Smooth muscle cell (in vitro differentiated cells): ENCODE measurements around the gene CHI3L2. TPM values are rescaled to one million over a fixed set of nuclear protein-coding genes. Genes with fewer than 3 reads are reported as not detected.

Source experiments
- DNase-seq: peaks from one replicate; lab custom pipeline; 2025; ENCODE audit not compliant: unreplicated experiment; lab: John Stamatoyannopoulos, UW
- H2AFZ ChIP-seq: fragments of 200-600 bp; sonication (generic); 2 replicates; pipeline ENCODE4 v1.6.0; 2016; ENCODE audit warnings: antibody characterized with exemption, low read depth, mild to moderate bottlenecking
- H3F3A ChIP-seq: fragments of 200-600 bp; sonication (generic); 2 replicates; pipeline ENCODE4 v1.6.0; 2017; ENCODE audit warnings: antibody characterized with exemption, low read depth
- H3K27ac ChIP-seq: fragments of 200-600 bp; sonication (generic); 2 replicates; pipeline ENCODE4 v1.5.1; 2016; ENCODE audit warnings: low read depth, mild to moderate bottlenecking
- H3K27me3 ChIP-seq: fragments of 200-600 bp; sonication (generic); 2 replicates; pipeline ENCODE4 v1.6.1; 2016; ENCODE audit warnings: low read depth, mild to moderate bottlenecking
- H3K36me3 ChIP-seq: fragments of 200-600 bp; sonication (generic); 2 replicates; pipeline ENCODE4 v1.5.1; 2016; ENCODE audit warnings: low read depth
- H3K4me1 ChIP-seq: fragments of 200-600 bp; sonication (generic); 2 replicates; pipeline ENCODE4 v1.5.1; 2016; ENCODE audit warnings: low read depth
- H3K4me2 ChIP-seq: fragments of 200-600 bp; sonication (generic); 2 replicates; pipeline ENCODE4 v1.6.0; 2016; ENCODE audit warnings: mild to moderate bottlenecking
- H3K4me3 ChIP-seq: fragments of 200-600 bp; sonication (generic); 2 replicates; pipeline ENCODE4 v1.5.1; 2016; ENCODE audit warnings: mild to moderate bottlenecking
- H3K79me2 ChIP-seq: fragments of 200-600 bp; sonication (generic); 2 replicates; pipeline ENCODE4 v1.6.0; 2016; ENCODE audit warnings: low read depth, mild to moderate bottlenecking
- H3K9ac ChIP-seq: fragments of 200-600 bp; sonication (generic); 2 replicates; pipeline ENCODE4 v1.6.0; 2016; ENCODE audit warnings: low read depth
- H3K9me3 ChIP-seq: fragments of 200-600 bp; sonication (generic); replicated peaks from 2 replicates; pipeline ENCODE4 v1.5.1; 2016; ENCODE audit warnings: low read depth
- H4K20me1 ChIP-seq: fragments of 200-600 bp; sonication (generic); 2 replicates; pipeline ENCODE4 v1.6.0; 2016; ENCODE audit warnings: low read depth
- WGBS: methylation state at CpG from one replicate; pipeline ENCODE4 v1.1.7; 2016; ENCODE audit warnings: low lambda C conversion rate; 5-methylcytosine and 5-hydroxymethylcytosine counted together
- polyA plus RNA-seq: library from polyadenylated mRNA; unstranded; fragments of >200 nt; fragmentation: Nextera tagmentation; extraction: Ambion mirVana; gene quantifications from 2 replicates; pipeline ENCODE4 v1.2.1, GENCODE V29; 2016
- total RNA-seq: library from RNA; depleted of rRNA; stranded (reverse); fragments of >200 nt; gene quantifications from 2 replicates; pipeline ENCODE4 v1.2.3, GENCODE V29; 2014
- TF ChIP-seq, protein P1 (sequence below): fragments of 200-600 bp; sonication (generic); IDR thresholded peaks from 2 replicates; pipeline ENCODE4 v1.5.1; 2017; ENCODE audit warnings: borderline replicate concordance, mild to moderate bottlenecking, antibody characterized with exemption; ENCODE audit not compliant: insufficient read depth, poor library complexity, severe bottlenecking

The CHI3L2 gene
- total and polyA plus RNA-seq, 2 experiments from 2014 or later, result 0.54 to 2.0 TPM

DNA sequence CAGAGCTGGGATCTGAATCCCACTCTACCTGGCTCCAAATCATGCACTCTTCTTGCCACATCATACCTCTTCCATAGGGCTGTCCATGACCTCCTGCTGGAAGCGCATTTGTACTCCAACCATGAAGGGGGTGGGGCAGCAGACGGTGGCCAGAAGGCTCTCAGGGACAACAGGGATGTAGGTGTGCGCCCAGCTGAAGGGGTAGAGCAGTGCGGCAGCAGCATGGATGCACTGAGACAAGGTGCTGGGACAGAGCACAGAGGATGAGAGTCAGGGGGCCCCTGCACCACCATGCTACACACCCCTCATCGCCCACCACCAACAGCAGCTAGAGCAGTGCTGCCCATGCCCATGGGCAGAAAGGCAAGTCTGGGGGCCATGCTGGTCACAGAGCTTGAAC, 35.4 kb upstream of the CHI3L2 start:
- peaks cover 16% of the 10 kb centered on the region for H3K4me1 ChIP-seq
- H3F3A ChIP-seq, result peaks cover 28% of the 10 kb centered on the region
- H3K9ac ChIP-seq, result peak overlapping the region; percentile 60
- TF ChIP-seq, protein P1, sequence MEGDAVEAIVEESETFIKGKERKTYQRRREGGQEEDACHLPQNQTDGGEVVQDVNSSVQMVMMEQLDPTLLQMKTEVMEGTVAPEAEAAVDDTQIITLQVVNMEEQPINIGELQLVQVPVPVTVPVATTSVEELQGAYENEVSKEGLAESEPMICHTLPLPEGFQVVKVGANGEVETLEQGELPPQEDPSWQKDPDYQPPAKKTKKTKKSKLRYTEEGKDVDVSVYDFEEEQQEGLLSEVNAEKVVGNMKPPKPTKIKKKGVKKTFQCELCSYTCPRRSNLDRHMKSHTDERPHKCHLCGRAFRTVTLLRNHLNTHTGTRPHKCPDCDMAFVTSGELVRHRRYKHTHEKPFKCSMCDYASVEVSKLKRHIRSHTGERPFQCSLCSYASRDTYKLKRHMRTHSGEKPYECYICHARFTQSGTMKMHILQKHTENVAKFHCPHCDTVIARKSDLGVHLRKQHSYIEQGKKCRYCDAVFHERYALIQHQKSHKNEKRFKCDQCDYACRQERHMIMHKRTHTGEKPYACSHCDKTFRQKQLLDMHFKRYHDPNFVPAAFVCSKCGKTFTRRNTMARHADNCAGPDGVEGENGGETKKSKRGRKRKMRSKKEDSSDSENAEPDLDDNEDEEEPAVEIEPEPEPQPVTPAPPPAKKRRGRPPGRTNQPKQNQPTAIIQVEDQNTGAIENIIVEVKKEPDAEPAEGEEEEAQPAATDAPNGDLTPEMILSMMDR, result no peak
- no peak for DNase-seq
- no peak overlapping the region for H3K4me3 ChIP-seq
- 91% methylated on average over 5 of the region's 5 CpGs for WGBS
- H3K36me3 ChIP-seq, result no peaks in the 10 kb centered on the region
- peak overlapping the region; percentile 94 for H3K27ac ChIP-seq
- H3K27me3 ChIP-seq, result no peaks in the 10 kb centered on the region
- H4K20me1 ChIP-seq, result no peaks in the 10 kb centered on the region
- no peaks in the 10 kb centered on the region for H3K79me2 ChIP-seq
- H2AFZ ChIP-seq, result no peak overlapping the region
- H3K4me2 ChIP-seq, result peak overlapping the region; percentile 61
- H3K9me3 ChIP-seq, result no peaks in the 10 kb centered on the region

DNA sequence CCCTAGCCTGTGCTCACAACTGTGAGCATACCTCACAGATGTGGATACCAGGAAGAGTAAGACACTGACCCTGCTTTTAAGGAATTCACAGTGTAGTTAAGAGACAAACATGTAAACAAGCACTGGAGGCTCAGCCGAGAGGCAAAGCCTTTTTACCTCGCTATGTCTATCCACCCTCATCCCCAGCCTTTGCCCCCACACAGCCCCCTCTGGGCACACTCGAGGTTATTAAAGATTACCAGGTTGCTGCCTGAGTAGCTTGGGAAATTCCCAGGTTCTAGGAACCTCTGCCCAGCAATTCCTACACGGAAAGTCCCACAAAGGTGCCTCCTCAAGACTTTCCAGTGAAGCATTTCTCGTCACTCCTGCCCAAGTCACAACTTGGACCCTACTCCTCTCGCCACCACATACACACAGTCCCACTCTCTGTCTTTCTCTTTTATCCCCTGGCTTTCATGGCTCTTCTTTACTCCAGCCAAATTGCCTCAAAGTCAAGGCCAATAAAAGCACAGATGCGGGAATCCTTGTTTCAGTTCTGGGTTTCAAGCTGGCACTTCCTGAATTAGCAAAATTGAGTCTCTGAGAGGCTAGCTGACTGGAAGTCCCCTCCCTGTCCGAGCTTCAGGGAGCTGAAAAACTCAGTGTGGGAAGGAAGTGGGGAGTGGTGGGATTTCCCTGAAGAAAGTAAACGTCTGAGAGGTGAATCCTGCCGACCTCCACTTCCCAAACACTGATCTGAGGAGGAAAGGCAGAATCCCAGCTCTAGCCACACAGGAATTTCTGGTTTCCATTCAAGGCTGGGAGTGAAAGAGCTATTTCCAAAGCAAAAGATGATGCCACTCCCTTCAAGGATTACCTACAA, 34.6 kb upstream of the CHI3L2 start:
- Histone ChIP-seq H3F3A (peaks cover 28% of the 10 kb centered on the region), H3K4me3 (no peak overlapping the region), H3K9me3 (no peaks in the 10 kb centered on the region), H3K27me3 (no peaks in the 10 kb centered on the region), H3K27ac (peak overlapping the region; percentile 94), H4K20me1 (no peaks in the 10 kb centered on the region), H3K4me2 (peak overlapping the region; percentile 73), H3K36me3 (no peaks in the 10 kb centered on the region), H2AFZ (peak overlapping the region; percentile 77), H3K4me1 (peaks cover 16% of the 10 kb centered on the region), H3K9ac (peak overlapping the region; percentile 60), H3K79me2 (no peaks in the 10 kb centered on the region)
- WGBS, result 27% methylated on average over 10 of the region's 10 CpGs
- TF ChIP-seq, protein P1, result no peak
- DNase-seq, result no peak

DNA sequence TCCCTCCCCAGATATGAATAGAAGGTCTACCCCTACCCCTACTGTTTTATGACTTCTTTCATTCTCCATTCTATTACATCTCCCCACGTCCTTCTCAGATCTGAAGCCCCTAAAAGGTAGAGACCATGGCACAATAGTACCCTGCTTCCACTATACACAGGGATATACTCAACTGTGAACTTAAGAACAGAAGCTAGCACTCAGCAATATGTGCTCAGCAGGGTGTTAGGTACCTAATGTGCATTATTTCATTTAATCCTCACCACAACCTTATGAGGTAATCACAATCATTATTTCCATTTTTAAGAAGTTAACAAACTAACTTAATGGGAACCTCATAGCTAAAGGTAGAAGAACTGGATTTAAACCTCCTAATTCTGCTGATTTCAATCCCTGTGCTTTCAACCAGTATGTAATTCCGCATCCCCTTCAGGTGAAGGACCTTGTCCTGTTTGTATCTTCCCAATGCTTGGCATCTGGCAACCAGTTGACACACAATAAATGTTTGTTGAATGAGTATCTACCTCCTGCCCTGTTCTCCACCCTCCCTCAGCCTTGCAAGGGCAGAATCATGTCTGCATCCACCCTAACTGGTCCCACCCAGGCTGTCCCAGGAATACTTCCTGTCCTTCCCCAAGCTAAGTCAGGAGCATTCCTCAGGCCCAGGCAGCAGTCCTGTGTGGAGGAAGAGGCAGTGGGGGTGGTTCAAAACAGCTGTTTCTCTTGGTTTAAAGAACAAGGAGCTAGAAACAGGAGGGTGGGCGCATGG, 33.6 kb upstream of the CHI3L2 start:
- Histone ChIP-seq H3K4me2 (peak overlapping the region; percentile 73), H3K9ac (peak overlapping the region; percentile 60), H3K27ac (peak overlapping the region; percentile 94), H3F3A (peaks cover 28% of the 10 kb centered on the region), H3K36me3 (no peaks in the 10 kb centered on the region), H3K79me2 (no peaks in the 10 kb centered on the region), H3K27me3 (no peaks in the 10 kb centered on the region), H3K4me3 (no peak overlapping the region), H3K9me3 (no peaks in the 10 kb centered on the region), H2AFZ (no peak overlapping the region), H3K4me1 (peaks cover 16% of the 10 kb centered on the region), H4K20me1 (no peaks in the 10 kb centered on the region)
- DNase-seq, result no peak
- TF ChIP-seq, protein P1, result no peak
- 95% methylated on average over 3 of the region's 3 CpGs for WGBS
